Hematopoietic multipotent progenitor cell treated with erythropoietin and hydrocortisone succinate and interleukin-3 and kit ligand, for 4 days (in vitro differentiated cells): ENCODE measurements around the gene COA7.
"Not testable (repeated sequence)": the region's sequence is repeated elsewhere in the genome, so short reads cannot be mapped to it uniquely, and the experiment has no call there.

Experiments used
- DNase-seq: peaks from one replicate; pipeline ENCODE4 v3.0.0-alpha.2; 2015

COA7 gene

DNA sequence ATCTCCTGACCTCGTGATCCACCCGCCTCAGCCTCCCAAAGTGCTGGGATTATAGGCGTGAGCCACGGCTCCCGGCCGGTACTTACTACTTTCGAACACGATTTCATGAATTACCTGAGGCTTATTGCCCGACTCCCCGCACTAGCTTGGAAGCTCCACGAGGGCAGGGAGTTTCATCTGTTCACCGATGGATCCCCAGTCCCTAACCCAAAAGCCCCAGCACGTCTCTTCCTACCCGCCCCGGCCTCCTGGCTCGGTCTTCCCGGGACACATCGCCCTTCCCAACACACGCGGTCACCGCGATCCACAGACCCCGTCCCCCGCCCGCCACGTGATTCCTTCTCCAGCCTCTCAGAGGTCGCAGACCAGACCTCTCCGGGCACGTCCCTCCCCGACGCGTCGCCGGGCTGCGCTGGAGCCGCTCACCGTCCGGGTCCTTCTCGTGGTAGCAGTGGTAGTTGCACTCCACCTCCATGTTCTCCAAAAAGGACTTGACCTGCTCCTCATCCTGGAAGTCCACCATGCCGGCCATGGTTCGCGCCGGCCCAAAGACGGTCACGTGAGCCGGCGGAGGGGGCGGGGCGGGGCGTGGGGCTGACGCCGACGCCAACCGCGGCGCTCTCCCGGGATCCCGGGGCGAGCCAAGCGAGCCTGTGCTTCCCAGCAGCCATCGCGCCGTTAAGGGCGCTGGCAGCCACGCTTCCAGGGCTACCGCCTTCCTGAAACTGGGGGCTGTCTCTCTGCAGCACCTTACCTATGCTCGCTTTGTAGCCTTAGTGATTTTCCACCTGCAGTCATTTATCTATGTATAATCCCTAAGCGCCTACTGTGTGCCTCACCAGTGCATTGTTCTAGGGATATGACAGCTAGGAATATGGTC lies at the start of gene COA7:
Gene COA7, minus strand, starts transcription at position 553 of the 880 bp plus-strand sequence. Its CDS starts 21 bp downstream, at position 532.
- peak; percentile 92 for DNase-seq

DNA sequence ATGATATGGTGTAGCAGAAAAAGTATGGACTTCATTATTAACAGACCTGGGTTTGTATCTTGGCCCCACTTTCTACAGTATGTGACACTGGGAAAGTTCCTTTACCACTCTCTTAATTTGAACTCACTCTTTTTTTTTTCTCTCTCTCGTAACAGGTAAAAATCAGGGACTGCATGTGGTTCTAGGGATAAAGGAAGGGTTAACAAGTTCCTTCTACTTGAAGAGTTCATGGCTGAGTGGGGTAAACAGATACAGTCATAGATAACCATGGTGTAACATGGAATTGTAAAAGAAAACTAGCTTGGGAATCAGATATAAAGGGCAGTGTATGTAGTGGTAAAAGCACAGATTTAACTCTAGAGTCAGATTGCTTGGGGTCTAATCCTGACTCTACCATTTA lies 49.3 kb upstream of the COA7 start:
- no peak for DNase-seq

DNA sequence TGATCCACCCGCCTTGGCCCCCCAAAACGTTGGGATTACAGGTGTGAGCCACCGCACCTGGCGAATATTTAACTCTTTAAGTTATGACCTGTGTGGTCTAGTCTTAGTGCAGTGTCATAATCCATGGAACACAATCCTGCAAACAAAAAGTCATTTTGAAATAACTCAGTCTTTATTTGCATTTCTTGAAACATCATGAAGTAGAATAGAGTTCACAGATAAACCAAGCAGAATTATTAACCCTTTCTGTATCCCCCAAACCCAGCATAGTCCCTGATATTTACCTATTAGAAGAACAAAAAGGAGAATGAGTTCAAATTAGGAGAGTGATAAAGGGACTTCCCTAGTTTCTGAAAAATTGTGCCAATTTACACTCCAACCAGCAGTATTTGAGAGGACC lies 48.0 kb upstream of the COA7 start:
- DNase-seq = no peak

DNA sequence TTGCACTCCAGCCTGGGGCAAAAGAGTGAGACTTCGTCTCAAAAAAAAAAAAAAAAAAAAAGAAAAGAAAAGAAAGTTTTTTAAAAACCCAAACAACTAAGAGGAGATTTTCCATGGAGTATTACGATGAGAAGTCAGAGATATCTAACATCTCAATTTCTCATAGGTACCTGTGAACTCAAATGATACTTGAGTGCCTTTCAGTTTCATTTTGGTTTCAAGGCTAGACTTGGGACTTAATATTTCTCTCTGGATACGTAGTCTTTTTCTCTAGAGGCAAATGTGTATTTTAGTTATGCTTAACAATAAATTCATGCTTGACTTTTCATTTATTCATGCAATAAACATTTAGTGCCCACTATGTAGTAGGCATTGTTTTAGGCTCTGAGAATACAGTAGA lies 43.1 kb upstream of the COA7 start:
- DNase-seq = no peak

DNA sequence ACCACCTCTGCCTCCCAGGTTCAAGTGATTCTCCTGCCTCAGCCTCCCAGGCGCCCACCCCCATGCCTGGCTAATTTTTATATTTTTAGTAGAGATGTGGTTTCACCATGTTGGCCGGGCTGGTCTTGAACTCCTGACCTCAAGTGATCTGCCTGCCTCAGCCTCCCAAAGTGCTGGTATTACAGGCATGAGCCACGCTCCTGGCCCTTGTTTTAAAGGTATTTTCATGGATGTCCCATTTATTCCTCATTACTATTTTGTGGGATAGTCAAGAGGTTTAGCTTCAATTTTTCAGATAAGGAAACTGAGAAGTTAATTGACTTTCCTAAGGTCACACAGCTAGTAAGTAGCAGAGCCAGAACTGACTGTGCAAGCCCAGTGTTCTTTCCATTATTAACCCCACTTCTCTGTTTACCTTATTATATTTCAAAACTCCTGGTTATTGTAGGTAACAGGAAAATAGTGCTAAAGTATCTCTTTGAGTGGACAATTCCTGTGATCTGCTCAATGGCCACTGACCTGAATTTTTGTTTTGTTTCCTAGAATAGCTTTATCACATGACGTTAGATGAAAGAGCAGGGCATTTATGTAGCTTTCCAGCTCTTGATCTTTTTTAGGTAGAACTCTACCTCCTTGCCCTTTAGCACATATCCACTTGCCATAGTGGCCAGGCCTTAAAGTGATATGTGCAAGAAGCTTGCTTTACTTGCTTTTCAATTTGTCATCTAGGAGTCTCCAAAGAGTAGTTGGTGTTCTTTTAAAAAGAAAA lies 41.7 kb upstream of the COA7 start:
- DNase-seq = no peak

DNA sequence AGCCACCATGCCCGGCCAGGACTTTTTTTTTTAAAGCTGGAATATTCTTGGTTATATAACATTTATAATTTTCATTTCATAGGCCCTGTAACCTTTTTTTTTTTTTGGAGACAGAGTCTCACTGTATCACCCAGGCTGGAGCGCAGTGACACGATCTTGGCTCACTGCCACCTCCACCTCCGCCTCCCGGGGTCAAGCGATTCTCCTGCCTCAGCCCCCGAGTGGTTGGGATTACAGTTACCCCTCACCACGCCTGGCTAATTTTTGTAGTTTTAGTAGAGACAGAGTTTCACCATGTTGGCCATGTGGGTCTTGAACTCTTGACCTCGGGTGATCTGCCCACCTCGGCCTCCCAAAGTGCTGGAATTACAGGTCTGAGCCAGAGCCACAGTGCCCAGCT lies 40.7 kb upstream of the COA7 start:
- no peak for DNase-seq

DNA sequence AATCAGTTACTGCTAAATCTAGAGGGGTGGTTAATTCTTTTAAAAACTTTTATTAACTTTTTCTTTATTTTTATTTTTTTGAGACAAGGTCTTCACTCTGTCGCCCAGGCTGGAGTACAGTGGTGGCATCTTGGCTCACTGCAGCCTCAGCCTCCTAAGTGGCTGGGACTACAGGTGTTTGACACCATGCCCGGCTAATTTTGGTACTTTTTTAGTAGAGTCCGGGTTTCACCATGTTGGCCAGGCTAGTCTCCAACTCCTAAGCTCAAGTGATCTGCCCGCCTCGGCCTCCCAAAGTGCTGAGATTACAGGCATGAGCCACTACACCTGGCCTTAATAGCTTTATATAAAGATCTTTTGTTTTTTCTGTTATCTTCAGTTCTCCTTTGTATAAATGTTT lies 40.0 kb upstream of the COA7 start:
- no peak for DNase-seq

DNA sequence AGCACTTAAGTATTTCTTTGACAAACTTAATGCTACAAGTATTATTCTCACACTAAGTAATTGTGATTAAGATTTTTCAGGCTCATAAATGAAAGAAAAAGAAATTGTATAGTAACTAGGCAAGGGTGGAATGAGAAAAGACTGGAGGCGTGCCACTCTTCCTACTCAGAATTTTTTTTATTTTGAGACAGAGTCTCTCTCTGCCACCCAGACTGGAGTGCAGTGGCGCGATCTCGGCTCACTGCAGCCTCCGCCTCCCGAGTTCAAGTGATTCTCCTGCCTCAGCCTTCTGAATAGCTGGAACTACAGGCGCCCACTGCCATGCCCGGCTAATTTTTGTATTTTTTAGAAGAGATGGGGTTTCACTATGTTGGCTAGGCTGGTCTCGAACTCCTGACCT lies 37.2 kb upstream of the COA7 start:
- DNase-seq = not testable (repeated sequence)

DNA sequence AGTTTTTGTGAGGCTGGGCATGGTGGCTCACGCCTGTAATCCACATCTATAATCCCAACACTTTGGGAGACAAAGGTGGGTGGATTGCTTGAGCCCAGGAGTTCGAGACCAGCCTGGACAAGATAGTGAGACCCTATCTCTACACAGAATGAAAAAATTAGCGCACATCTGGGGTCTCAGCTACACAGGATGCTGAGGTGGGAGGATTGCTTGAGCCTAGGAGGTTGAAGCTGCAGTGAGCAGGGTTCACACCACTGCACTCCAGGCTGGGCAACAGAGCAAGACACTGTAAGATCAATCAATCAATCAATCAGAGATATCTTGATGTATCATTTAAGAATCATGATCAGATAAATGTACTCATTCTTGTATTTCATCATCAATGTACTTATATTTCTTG lies 35.2 kb upstream of the COA7 start:
- no peak for DNase-seq

DNA sequence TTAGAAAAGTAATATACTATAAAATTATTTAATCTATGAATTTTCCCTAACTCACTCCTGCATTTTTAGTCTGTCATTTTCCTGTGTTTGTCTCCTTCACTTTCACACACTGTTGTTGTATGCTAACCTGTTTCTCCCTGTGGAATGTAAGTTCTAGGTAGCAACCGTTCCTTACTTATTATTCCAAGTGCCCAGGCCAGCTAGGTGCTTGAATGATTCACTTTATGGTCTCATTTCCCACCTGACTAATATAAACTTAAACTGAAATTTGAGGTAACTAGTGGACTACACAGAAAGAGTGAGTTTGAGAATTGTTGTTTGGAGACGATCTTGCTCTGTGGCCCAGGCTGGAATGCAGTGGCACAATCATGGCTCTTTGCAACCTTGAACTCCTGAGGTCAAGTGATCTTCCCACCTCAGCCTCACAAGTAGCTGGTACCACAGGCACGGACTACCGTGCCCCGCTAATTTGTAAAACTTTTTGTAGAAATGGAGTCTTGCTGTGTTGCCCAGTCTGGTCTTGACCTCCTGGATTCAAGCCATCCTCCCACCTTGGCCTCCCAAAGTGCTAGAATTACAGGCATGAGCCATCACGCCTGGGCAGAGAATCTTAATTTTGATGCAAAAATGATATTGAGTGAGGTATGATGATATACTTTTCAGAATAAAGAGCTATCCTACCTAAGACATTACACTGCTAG lies 30.0 kb upstream of the COA7 start:
- no peak for DNase-seq

DNA sequence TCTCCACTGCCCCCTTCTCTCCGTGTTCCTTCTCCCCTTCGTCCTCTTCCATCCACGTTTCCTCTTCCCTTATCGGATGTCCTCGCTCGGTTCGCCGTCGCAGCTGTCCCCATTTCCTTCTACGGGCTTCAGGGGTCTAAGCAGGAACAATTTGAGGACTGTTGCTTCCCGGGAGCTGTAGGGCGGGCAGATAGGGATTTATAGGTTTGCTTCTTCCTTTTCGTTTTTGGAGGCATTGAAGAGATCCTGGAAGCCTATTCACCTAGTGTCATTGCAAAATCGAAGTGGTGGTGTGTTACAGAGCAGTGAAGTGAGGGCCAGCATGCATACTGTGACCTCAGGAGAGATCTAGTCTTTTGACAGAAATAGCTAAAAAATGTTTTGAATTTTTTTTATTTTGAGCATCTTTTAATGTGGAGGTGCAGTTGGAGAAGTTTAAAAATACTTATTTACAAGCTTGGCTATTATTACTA lies 29.0 kb upstream of the COA7 start:
- DNase-seq = peak; percentile 44

DNA sequence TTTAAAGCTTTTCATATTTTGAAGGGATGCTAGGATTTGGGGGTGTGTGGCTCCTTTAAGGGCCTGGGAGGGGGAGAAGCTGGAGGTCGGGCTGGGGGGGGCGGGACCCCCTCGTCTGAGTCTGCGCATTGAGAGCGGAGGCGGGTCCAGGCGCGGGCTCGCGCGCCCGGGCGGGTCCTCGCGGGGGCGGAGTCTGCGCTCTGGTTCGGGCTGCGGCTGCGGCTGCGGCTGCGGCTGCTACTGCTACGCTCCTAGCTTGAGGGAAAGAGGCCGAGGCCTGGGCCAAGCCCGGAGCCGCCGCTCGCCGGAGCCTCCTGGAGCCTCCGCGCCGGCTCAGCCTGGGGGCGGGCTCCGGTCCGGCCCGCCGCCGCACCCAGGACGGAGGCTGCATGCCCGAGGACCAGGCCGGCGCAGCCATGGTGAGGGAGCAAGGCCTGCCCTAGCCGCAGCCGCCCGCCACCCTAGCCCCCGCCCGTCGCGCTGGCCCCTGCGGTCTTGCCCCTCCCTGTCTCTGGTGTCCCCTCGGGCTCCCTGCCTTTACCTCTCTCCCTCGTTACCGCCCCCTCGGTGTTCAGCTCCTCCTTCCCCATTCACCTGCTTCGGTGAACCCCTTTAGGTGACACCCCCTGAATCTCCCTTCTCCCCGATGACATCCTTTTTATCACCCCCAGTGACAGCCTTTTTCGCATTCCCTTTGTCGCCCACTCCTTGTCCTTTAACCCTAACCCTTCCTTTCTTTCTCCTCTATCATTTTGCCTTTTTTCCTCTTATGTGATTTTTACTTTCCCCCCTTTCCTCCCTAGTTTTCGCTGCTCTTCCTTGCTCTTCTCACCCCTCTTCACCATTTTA lies 28.3 kb upstream of the COA7 start, which contains the start of gene ZYG11B:
Gene ZYG11B, plus strand, starts transcription at position 189 of the 849 bp plus-strand sequence. Its CDS starts 201 bp downstream, at position 390.
- DNase-seq = peak; percentile 94

DNA sequence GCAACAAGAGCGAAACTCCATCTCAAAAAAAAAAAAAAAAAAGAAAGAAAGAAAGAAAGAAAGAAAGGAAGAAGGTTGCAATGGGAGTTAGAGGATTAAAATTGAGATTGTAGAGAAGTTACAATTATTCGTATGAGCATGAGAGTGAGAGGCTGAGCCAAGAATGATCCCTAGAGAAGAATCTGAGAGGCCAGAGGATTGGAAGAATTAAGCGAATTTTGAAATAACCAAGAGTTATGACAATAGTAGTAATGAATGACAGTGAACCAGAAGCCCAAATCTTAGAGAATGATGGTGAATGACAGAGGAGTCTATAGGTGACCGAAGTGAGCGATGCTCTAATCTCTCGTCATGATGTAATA lies 27.7 kb upstream of the COA7 start:
- no peak for DNase-seq

DNA sequence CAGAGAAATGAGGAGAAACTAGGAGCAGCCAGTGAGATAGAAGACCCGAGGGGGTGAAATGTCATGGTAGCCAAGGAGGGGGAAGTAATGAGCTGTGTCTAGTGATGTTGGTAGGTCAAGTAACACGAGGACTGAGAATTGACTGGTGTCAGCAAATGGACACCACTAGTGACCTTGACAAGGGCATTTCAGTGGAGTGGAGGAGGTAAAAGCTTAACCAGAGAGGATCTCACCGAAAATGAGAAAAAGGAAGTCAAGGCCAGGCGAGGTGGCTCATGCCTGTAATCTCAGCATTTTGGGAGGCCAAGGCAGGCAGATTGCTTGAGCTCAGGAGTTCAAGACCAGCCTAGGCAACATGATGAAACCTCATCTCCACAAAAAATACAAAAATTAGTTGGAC lies 25.1 kb upstream of the COA7 start:
- DNase-seq = no peak

DNA sequence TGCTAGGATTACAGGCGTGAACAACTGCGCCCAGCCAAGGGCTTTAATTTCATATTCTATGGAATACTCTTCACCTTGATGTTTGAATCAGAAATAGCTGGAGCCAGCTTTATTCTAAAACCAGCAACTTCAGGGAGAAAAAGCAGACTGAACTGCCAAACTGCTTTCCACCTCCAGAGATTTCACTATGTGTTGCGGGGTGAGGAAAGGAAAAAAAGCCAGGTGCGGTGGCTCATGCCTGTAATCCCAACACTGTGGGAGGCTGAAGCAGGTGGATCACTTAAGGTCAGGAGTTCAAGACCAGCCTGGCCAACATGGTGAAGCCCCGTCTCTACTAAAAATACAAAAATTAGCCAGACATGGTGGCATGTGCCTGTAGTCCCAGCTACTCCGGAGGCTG lies 17.1 kb upstream of the COA7 start:
- not testable (repeated sequence) for DNase-seq

DNA sequence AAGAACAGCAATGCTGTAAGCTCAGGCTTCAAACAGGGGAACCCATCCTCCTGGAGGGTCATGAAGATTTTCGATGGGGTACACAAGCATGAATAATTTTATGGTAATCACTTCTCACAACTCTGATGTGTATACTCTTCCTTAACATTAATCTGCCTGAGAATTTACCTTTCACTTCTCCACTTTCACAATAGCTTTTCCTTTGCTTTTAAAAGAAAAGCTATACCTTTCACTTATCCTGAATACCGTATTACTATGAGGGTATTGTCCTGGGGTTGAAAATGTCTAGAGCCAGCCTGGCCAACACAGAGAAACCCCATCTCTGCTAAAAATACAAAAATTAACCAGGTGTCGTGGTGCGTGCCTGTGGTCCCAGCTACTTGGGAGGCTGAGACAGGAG lies 15.4 kb upstream of the COA7 start:
- no peak for DNase-seq

DNA sequence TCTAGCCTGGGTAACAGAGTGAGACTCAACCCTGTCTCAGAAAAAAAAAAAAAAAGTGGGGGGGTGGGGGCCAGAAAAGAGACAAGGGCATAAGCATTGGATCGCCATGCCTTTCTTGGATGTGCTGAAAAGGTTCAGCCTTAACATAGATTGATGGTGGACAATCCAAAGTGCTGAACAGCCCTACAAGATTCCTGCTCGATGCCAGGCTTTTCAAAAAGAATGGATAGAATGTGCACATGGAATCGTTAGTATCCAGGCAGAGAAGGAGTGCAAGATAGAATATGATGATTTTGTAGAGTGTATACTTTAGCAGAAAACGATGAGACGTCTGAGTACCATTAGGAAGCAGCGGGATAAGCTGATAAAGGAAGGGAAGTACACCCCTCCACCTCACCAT lies 10.9 kb upstream of the COA7 start:
- no peak for DNase-seq

DNA sequence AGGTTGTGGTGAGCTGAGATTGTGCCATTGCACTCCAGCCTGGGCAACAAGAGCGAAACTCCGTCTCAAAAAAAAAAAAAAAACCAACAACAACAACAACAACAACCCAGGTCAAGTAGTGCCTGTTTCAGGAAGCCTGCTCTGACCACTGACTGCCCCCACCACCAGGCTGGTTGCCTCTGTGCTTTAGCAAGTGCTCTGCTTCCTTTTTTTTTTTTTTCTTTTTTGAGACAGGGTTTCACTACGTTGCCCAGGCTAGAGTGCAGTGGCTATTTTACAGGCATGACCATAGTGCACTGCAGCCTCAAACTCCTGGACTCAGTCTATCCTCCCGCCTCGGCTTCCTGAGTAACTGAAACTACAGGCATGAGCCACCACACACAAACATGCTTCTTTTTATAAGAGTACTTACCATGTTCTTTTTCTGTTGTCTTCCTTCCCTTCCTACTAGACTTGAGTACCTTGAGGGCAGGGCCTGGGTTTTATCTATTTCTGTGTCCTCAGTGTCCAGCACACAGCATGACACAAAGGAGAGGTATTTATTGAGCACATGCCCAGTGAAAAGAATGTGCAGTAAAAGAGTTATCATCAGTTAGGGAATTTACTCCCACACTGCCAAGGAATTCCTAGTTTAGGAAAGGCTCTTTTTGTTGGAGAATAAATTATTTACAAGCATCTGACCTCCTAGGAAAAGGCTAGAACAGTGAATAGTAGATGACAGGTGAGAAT lies 9.9 kb upstream of the COA7 start:
- no peak for DNase-seq

DNA sequence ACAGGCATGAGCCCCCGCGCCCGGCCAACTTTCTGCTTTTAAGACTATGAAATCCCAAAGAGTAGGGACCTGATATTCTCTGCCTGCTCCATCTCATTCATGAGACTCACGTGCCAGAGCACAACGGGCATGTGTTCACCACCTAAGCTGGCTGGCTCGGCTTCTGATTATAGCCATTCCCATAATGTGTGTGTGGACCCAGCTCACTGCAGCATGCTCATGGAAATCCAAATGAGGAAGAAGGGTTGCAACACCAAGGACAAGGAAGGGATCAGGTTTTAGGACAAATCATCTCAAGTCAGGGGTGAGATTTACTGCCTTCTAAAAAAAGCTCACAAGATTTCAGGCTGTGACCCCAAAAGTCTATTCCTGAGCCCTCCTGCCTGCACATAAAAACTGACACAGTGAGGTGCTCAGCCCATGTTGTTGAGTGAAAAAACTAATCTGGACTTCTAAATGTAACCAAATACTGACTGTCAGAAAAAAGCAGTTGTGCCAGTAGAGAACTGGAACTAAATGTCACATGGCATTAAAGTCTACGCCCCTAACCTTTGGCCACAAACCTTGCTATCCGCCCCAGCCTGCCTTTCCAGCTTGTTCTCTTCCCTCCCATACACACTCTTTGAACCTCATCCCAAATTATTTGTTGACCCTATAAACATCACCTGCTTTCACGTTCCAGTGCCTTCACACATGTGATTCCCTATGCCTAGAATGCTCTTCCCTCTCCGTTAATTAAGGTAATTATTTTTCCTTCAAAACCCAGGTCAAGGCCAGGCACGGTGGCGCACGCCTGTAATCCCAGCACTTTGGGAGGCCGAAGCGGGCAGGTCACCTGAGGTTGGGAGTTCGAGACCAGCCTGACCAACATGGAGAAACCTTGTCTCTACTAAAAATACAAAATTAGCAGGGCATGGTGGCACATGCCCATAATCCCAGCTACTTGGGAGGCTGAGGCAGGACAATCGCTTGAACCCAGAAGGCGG lies 9.1 kb upstream of the COA7 start:
- no peak for DNase-seq

DNA sequence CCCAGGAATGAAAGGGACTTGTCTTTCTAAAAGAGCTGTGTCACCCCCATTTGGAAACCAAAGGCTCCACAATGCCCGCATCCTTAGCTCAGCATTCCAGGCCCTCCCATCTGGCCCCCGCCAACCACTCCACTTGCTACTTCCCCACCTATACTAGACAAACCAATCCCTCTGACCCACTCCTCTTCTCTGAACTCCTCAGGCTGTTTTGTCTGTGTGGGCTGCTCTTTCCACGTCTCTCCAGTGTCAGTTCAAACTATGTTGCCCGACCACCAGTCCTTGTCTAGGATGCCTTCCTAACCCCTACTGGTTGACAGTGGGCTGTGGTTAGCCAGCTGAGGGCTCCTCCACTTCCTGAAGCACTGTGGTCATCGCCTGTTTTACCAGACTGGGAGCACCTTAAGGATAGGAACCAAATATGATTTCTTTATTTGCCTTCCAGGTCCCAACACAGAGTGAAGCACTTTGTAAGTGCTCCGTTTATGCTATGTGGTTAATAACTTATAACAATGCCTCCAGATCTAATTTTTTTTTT lies 8.1 kb upstream of the COA7 start:
- DNase-seq = peak; percentile 22
